Measurements from ENCODE around the gene SH3GL2. TPM values are rescaled to one million over a fixed set of nuclear protein-coding genes. Genes with fewer than 3 reads are reported as not detected.

Gene SH3GL2
- total and polyA plus RNA-seq, 2 experiments from 2014 or later = 0.06 TPM; not detected in 1

GRCh38 chr9:17625644-17626388 is 47.0 kb downstream of the SH3GL2 start:
- Histone ChIP-seq H3K79me2 (ENCODE audit: insufficient read depth) (no peaks in the 10 kb centered on the region), H4K20me1 (ENCODE audit: insufficient read depth) (no peaks in the 10 kb centered on the region), H3K27ac (no peak overlapping the region), H3K9me2 (ENCODE audit: insufficient read depth) (no peaks in the 10 kb centered on the region), H3K4me2 (ENCODE audit: unreplicated experiment) (no peak overlapping the region), H3K9ac (no peak overlapping the region), H3K27me3 (replicated peaks; ENCODE audit: insufficient read depth) (no peaks in the 10 kb centered on the region), H2AFZ (no peak overlapping the region), H3K4me1 (ENCODE audit: insufficient read depth) (peaks cover 3% of the 10 kb centered on the region), H3K36me3 (ENCODE audit: low read depth) (no peaks in the 10 kb centered on the region), H3K9me3 (ENCODE audit: low read depth) (no peaks in the 10 kb centered on the region), H3F3A (ENCODE audit: insufficient read depth) (no peaks in the 10 kb centered on the region), H3K4me3 (no peak overlapping the region)
- DNase-seq = no peak
- 39 to 47% methylated on average over 6 of the region's 6 CpGs for WGBS, 2 experiments (ENCODE audit: low coverage in 1 of 2, low lambda C conversion rate in 2 of 2, missing lambda C conversion rate in 2 of 2)
- TF ChIP-seq EZH2 (IDR thresholded peaks at IDR 0.05; ENCODE audit: insufficient read depth, poor library complexity, severe bottlenecking) (no peak), EZH2phosphoT487 (IDR thresholded peaks at IDR 0.05; ENCODE audit: insufficient read depth, low read depth) (no peak)
- in situ Hi-C loops (cut with MboI) = no loop called here

- H3F3A ChIP-seq (ENCODE audit: insufficient read depth) = no peaks in the 10 kb centered on the region
- TF ChIP-seq EZH2 (IDR thresholded peaks at IDR 0.05; ENCODE audit: insufficient read depth, poor library complexity, severe bottlenecking) = no peak
- no peak for TF ChIP-seq EZH2phosphoT487 (IDR thresholded peaks at IDR 0.05; ENCODE audit: insufficient read depth, low read depth)
- no peak overlapping the region for H3K4me2 ChIP-seq (ENCODE audit: unreplicated experiment)
- H3K36me3 ChIP-seq (ENCODE audit: low read depth) = no peaks in the 10 kb centered on the region
- peaks cover 9% of the 10 kb centered on the region for H3K4me1 ChIP-seq (ENCODE audit: insufficient read depth)
- H3K4me3 ChIP-seq = no peak overlapping the region
- H3K27ac ChIP-seq = no peak overlapping the region
- no peak for DNase-seq
- no peaks in the 10 kb centered on the region for H3K9me3 ChIP-seq (ENCODE audit: low read depth)
- no peak overlapping the region for H3K9ac ChIP-seq
- no peaks in the 10 kb centered on the region for H4K20me1 ChIP-seq (ENCODE audit: insufficient read depth)
- no peak overlapping the region for H2AFZ ChIP-seq
- 23 to 30% methylated on average over 3 of the region's 3 CpGs for WGBS, 2 experiments (ENCODE audit: low coverage in 1 of 2, low lambda C conversion rate in 2 of 2, missing lambda C conversion rate in 2 of 2)
- H3K27me3 ChIP-seq (replicated peaks; ENCODE audit: insufficient read depth) = no peaks in the 10 kb centered on the region
- H3K9me2 ChIP-seq (ENCODE audit: insufficient read depth) = no peaks in the 10 kb centered on the region
- H3K79me2 ChIP-seq (ENCODE audit: insufficient read depth) = no peaks in the 10 kb centered on the region
- in situ Hi-C loops (cut with MboI) = no loop called here
These were observed 48.8 kb downstream of the SH3GL2 start for GRCh38 chr9:17627641-17628040.

- no peaks in the 10 kb centered on the region for H3K36me3 ChIP-seq (ENCODE audit: low read depth)
- no peaks in the 10 kb centered on the region for H3K9me3 ChIP-seq (ENCODE audit: low read depth)
- no peak overlapping the region for H3K4me2 ChIP-seq (ENCODE audit: unreplicated experiment)
- H3K79me2 ChIP-seq (ENCODE audit: insufficient read depth) = no peaks in the 10 kb centered on the region
- H3K4me1 ChIP-seq (ENCODE audit: insufficient read depth) = peaks cover 9% of the 10 kb centered on the region
- no peaks in the 10 kb centered on the region for H3K9me2 ChIP-seq (ENCODE audit: insufficient read depth)
- H3K27ac ChIP-seq = no peak overlapping the region
- DNase-seq = no peak
- in situ Hi-C loops (cut with MboI) = no loop called here
- H4K20me1 ChIP-seq (ENCODE audit: insufficient read depth) = no peaks in the 10 kb centered on the region
- no peak overlapping the region for H2AFZ ChIP-seq
- no peaks in the 10 kb centered on the region for H3F3A ChIP-seq (ENCODE audit: insufficient read depth)
- no peak overlapping the region for H3K9ac ChIP-seq
- no peaks in the 10 kb centered on the region for H3K27me3 ChIP-seq (replicated peaks; ENCODE audit: insufficient read depth)
- H3K4me3 ChIP-seq = no peak overlapping the region
- 77 to 80% methylated on average over 2 of the region's 2 CpGs for WGBS, 2 experiments (ENCODE audit: low coverage in 1 of 2, low lambda C conversion rate in 2 of 2, missing lambda C conversion rate in 2 of 2)
- no peak for TF ChIP-seq EZH2phosphoT487 (IDR thresholded peaks at IDR 0.05; ENCODE audit: insufficient read depth, low read depth)
- TF ChIP-seq EZH2 (IDR thresholded peaks at IDR 0.05; ENCODE audit: insufficient read depth, poor library complexity, severe bottlenecking) = no peak
These were observed 49.8 kb downstream of the SH3GL2 start for GRCh38 chr9:17628624-17629023.

GRCh38 chr9:17630531-17630949 is 51.7 kb downstream of the SH3GL2 start:
- Histone ChIP-seq H3K27ac (no peak overlapping the region), H3K36me3 (ENCODE audit: low read depth) (no peaks in the 10 kb centered on the region), H3K79me2 (ENCODE audit: insufficient read depth) (no peaks in the 10 kb centered on the region), H3K9me3 (ENCODE audit: low read depth) (no peaks in the 10 kb centered on the region), H3K4me3 (no peak overlapping the region), H3K27me3 (replicated peaks; ENCODE audit: insufficient read depth) (no peaks in the 10 kb centered on the region), H3K9ac (no peak overlapping the region), H3F3A (ENCODE audit: insufficient read depth) (no peaks in the 10 kb centered on the region), H3K4me2 (ENCODE audit: unreplicated experiment) (no peak overlapping the region), H3K9me2 (ENCODE audit: insufficient read depth) (no peaks in the 10 kb centered on the region), H4K20me1 (ENCODE audit: insufficient read depth) (no peaks in the 10 kb centered on the region), H3K4me1 (ENCODE audit: insufficient read depth) (peaks cover 9% of the 10 kb centered on the region), H2AFZ (no peak overlapping the region)
- WGBS, 2 experiments (ENCODE audit: low coverage in 1 of 2, low lambda C conversion rate in 2 of 2, missing lambda C conversion rate in 2 of 2) = 34 to 37% methylated on average over 2 of the region's 2 CpGs
- in situ Hi-C loops (cut with MboI) = no loop called here
- DNase-seq = no peak
- no peak for TF ChIP-seq EZH2phosphoT487 (IDR thresholded peaks at IDR 0.05; ENCODE audit: insufficient read depth, low read depth)
- no peak for TF ChIP-seq EZH2 (IDR thresholded peaks at IDR 0.05; ENCODE audit: insufficient read depth, poor library complexity, severe bottlenecking)

Measured in GM23248 (cell line).